Neural progenitor cell (in vitro differentiated cells): ENCODE measurements around the gene JAG2. TPM values are rescaled to one million over a fixed set of nuclear protein-coding genes. Genes with fewer than 3 reads are reported as not detected.
A peak's percentile ranks its signal among the peaks of the same experiment; 100 is the strongest.

Experiments used
- DNase-seq: peaks from one replicate; pipeline ENCODE4 v3.0.0-alpha.2; 2016; ENCODE audit warnings: low spot score
- H2AFZ ChIP-seq: fragments of 200-600 bp; sonication (generic); replicated peaks from 2 replicates; pipeline ENCODE4 v1.6.1; 2016; ENCODE audit warnings: antibody characterized with exemption
- H3F3A ChIP-seq: fragments of 200-600 bp; sonication (generic); 2 replicates; pipeline ENCODE4 v1.6.1; 2016; ENCODE audit warnings: antibody characterized with exemption, low read depth
- H3K27ac ChIP-seq: fragments of 200-600 bp; sonication (generic); 2 replicates; pipeline ENCODE4 v1.5.1; 2016; ENCODE audit warnings: mild to moderate bottlenecking
- H3K27me3 ChIP-seq: fragments of 200-600 bp; sonication (generic); 2 replicates; pipeline ENCODE4 v1.6.1; 2016; ENCODE audit warnings: mild to moderate bottlenecking, moderate library complexity
- H3K36me3 ChIP-seq: fragments of 200-600 bp; sonication (generic); 2 replicates; pipeline ENCODE4 v1.5.1; 2016
- H3K4me1 ChIP-seq: fragments of 200-600 bp; sonication (generic); 2 replicates; pipeline ENCODE4 v1.6.1; 2016; ENCODE audit warnings: mixed run types
- H3K4me2 ChIP-seq: fragments of 200-600 bp; sonication (generic); 2 replicates; pipeline ENCODE4 v1.6.1; 2016
- H3K4me3 ChIP-seq: fragments of 200-600 bp; sonication (generic); 2 replicates; pipeline ENCODE4 v1.5.1; 2016
- H3K79me2 ChIP-seq: fragments of 200-600 bp; sonication (generic); 2 replicates; pipeline ENCODE4 v1.6.1; 2016; ENCODE audit warnings: low read depth
- H3K9ac ChIP-seq: fragments of 200-600 bp; sonication (generic); 2 replicates; pipeline ENCODE4 v1.6.1; 2016
- H3K9me3 ChIP-seq: fragments of 200-600 bp; sonication (generic); 2 replicates; pipeline ENCODE4 v1.5.1; 2016; ENCODE audit warnings: low read depth
- H4K20me1 ChIP-seq: fragments of 200-600 bp; sonication (generic); 2 replicates; pipeline ENCODE4 v1.6.1; 2016; ENCODE audit warnings: low read depth
- H3K27ac Mint-ChIP-seq: 3 replicates; pipeline ENCODE4 v1.8.0; 2021; ENCODE audit warnings: mixed read lengths
- H3K27me3 Mint-ChIP-seq: 2 replicates; pipeline ENCODE4 v1.8.0; 2022; ENCODE audit warnings: low read depth, mild to moderate bottlenecking, inconsistent platforms, moderate library complexity, mixed read lengths; ENCODE audit not compliant: insufficient read depth
- H3K36me3 Mint-ChIP-seq: 3 replicates; pipeline ENCODE4 v1.8.0; 2021; ENCODE audit warnings: mixed read lengths
- H3K4me1 Mint-ChIP-seq: 3 replicates; pipeline ENCODE4 v1.8.0; 2021; ENCODE audit warnings: mixed read lengths
- H3K4me3 Mint-ChIP-seq: 3 replicates; pipeline ENCODE4 v1.8.0; 2021; ENCODE audit warnings: mild to moderate bottlenecking, moderate library complexity, mixed read lengths
- H3K9me3 Mint-ChIP-seq: 3 replicates; pipeline ENCODE4 v1.8.0; 2020; ENCODE audit warnings: mixed read lengths
- EZH2 ChIP-seq: fragments of 200-600 bp; sonication (generic); IDR thresholded peaks from 2 replicates; pipeline ENCODE4 v1.6.1; 2017; ENCODE audit warnings: antibody characterized with exemption, mild to moderate bottlenecking, moderate library complexity
- EZH2phosphoT487 ChIP-seq: fragments of 200-600 bp; sonication (generic); IDR thresholded peaks from 2 replicates; pipeline ENCODE4 v1.6.1; 2017; ENCODE audit warnings: antibody characterized with exemption
- total RNA-seq: library from RNA; depleted of rRNA; stranded (reverse); fragments of >200 nt; gene quantifications from 2 replicates; pipeline ENCODE4 v1.2.3, GENCODE V29; 2015; ENCODE audit warnings: low replicate concordance
- TF ChIP-seq, protein P1 (sequence below): fragments of 200-600 bp; sonication (generic); IDR thresholded peaks from 2 replicates; pipeline ENCODE4 v1.5.1; 2017; ENCODE audit warnings: antibody characterized with exemption, mild to moderate bottlenecking

Gene JAG2
- total RNA-seq, 1 donor from 2014 or later, result 2.1 TPM

DNA sequence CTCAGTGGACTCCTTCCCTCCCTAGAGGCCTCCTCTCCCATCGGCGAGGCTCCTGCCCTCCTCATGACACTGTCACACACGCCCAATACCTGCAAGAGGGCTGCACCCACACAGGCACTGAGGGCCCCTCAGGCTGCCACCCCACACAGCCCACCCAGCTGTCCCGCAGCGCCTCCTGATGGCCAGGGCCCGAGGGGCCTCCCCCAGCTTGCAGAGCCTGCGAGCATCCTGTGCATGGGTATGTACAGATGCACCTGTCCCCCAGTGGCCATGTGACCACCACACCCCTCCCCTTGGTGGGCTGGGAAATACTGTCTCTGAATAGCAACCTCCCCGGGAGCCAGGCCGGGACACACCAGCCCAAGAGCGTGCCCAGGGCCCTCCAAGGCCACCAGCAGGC lies 31.5 kb upstream of the JAG2 start:
- Mint-ChIP-seq H3K27ac (no peak overlapping the region), H3K4me1 (peaks cover 17% of the 10 kb centered on the region)
- DNase-seq, result no peak

DNA sequence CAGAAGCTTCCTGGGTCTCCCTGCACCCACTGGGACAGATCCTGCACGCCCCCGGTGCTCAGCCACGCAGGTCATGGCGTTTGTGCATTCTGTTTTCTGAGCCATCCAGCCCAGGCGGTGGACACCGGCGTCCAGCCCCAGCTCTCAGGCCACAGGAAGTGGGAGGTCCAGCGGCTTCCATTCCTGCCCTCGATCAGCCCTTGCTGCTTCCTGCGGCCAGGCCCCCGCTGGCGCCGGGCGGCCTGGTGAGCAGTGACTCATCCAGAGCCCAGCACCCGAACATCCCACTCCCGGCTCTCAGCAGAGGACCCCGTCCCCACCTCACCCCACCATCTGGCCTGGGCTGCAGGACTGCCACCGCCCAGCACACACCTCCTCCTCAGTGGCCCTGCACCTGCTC lies 30.5 kb upstream of the JAG2 start:
- Histone ChIP-seq H3K27me3 (peaks cover 29% of the 10 kb centered on the region), H3K4me3 (no peak overlapping the region), H3K4me2 (no peak overlapping the region), H3K4me1 (peaks cover 36% of the 10 kb centered on the region), H3K27ac (no peak overlapping the region), H3K79me2 (no peaks in the 10 kb centered on the region), H3K9ac (no peak overlapping the region), H3F3A (peaks cover 28% of the 10 kb centered on the region), H4K20me1 (no peaks in the 10 kb centered on the region), H3K36me3 (no peaks in the 10 kb centered on the region), H2AFZ (no peak overlapping the region), H3K9me3 (no peaks in the 10 kb centered on the region)
- H3K27me3 Mint-ChIP-seq, result peaks cover 17% of the 10 kb centered on the region
- H3K9me3 Mint-ChIP-seq, result no peaks in the 10 kb centered on the region
- TF ChIP-seq EZH2phosphoT487 (no peak), EZH2 (no peak)
- TF ChIP-seq, protein P1, sequence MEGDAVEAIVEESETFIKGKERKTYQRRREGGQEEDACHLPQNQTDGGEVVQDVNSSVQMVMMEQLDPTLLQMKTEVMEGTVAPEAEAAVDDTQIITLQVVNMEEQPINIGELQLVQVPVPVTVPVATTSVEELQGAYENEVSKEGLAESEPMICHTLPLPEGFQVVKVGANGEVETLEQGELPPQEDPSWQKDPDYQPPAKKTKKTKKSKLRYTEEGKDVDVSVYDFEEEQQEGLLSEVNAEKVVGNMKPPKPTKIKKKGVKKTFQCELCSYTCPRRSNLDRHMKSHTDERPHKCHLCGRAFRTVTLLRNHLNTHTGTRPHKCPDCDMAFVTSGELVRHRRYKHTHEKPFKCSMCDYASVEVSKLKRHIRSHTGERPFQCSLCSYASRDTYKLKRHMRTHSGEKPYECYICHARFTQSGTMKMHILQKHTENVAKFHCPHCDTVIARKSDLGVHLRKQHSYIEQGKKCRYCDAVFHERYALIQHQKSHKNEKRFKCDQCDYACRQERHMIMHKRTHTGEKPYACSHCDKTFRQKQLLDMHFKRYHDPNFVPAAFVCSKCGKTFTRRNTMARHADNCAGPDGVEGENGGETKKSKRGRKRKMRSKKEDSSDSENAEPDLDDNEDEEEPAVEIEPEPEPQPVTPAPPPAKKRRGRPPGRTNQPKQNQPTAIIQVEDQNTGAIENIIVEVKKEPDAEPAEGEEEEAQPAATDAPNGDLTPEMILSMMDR, result no peak
- H3K4me1 Mint-ChIP-seq, result peaks cover 20% of the 10 kb centered on the region
- no peak overlapping the region for H3K27ac Mint-ChIP-seq
- H3K4me3 Mint-ChIP-seq, result no peak overlapping the region
- DNase-seq, result no peak
- H3K36me3 Mint-ChIP-seq, result no peaks in the 10 kb centered on the region

More for the DNA sequence above, 31.5 kb upstream of the JAG2 start:
- Histone ChIP-seq H3K9ac (no peak overlapping the region), H4K20me1 (no peaks in the 10 kb centered on the region), H3K27me3 (peaks cover 19% of the 10 kb centered on the region), H3K36me3 (no peaks in the 10 kb centered on the region), H3K9me3 (no peaks in the 10 kb centered on the region), H3K79me2 (no peaks in the 10 kb centered on the region), H3F3A (peaks cover 28% of the 10 kb centered on the region), H3K4me2 (no peak overlapping the region), H3K4me1 (peaks cover 36% of the 10 kb centered on the region), H3K27ac (no peak overlapping the region), H2AFZ (no peak overlapping the region), H3K4me3 (no peak overlapping the region)
- H3K27me3 Mint-ChIP-seq, result peaks cover 17% of the 10 kb centered on the region
- H3K36me3 Mint-ChIP-seq, result no peaks in the 10 kb centered on the region
- TF ChIP-seq, protein P1, result peak; percentile 20
- TF ChIP-seq EZH2, result no peak
- H3K9me3 Mint-ChIP-seq, result no peaks in the 10 kb centered on the region
- H3K4me3 Mint-ChIP-seq, result peak overlapping the region; percentile 18

DNA sequence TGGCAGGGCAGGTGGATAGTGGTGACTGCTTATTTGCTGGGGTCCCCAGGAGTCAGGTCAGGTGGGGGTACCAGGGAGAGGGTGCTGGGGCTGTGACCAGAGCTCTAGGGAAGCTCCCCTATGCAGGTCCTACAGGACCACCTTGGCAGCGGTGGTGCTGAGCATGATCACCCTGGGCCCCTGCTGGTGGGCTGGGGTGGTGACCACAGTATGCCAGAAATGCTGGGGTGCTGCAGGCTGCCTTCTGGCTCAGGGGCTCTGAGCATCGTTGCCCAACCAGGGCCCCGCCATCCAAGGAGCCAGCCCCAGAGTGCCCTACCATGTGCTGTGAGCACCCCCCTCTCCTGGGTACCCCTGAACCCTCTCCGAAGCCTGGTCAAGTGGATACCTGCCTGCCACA lies 30.0 kb upstream of the JAG2 start:
- no peaks in the 10 kb centered on the region for H4K20me1 ChIP-seq
- no peak overlapping the region for H3K4me2 ChIP-seq
- no peaks in the 10 kb centered on the region for H3K79me2 ChIP-seq
- H3K4me3 Mint-ChIP-seq, result no peak overlapping the region
- H3K9me3 ChIP-seq, result no peaks in the 10 kb centered on the region
- no peak overlapping the region for H3K4me3 ChIP-seq
- H3K4me1 Mint-ChIP-seq, result peaks cover 20% of the 10 kb centered on the region
- no peak overlapping the region for H3K27ac ChIP-seq
- H3K36me3 ChIP-seq, result no peaks in the 10 kb centered on the region
- no peak overlapping the region for H3K27ac Mint-ChIP-seq
- H2AFZ ChIP-seq, result no peak overlapping the region
- peaks cover 17% of the 10 kb centered on the region for H3K27me3 Mint-ChIP-seq
- H3K9me3 Mint-ChIP-seq, result no peaks in the 10 kb centered on the region
- H3K27me3 ChIP-seq, result peaks cover 34% of the 10 kb centered on the region
- H3K36me3 Mint-ChIP-seq, result no peaks in the 10 kb centered on the region
- peaks cover 35% of the 10 kb centered on the region for H3K4me1 ChIP-seq
- TF ChIP-seq, protein P1, result peak; percentile 15
- no peak for TF ChIP-seq EZH2
- TF ChIP-seq EZH2phosphoT487, result no peak
- H3K9ac ChIP-seq, result no peak overlapping the region
- DNase-seq, result no peak
- peaks cover 28% of the 10 kb centered on the region for H3F3A ChIP-seq

DNA sequence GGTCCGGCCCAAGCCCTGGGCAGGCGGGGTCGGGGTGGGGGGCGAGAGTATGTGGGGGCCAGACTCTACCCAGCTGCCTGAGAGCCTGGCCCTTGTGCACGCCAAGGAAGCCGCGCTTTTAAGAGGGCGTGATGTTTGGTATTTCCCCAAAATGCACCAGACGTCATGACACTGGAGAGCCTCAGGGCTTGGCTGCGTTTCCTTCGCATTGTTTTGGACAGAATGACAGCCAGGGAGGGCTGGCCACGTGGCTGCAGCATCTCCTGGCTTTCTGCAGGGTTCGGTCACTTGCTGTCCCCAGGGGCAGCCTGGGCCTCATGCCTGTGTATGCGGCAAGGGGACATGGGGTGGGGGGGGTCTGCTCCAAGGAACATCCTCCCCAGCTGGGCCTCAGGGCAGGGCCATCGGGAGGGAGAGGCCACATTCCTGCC lies 28.6 kb upstream of the JAG2 start:
- Histone ChIP-seq H3K79me2 (no peaks in the 10 kb centered on the region), H3K27ac (no peak overlapping the region), H3K4me2 (peak overlapping the region; percentile 82), H3K9ac (no peak overlapping the region), H3K4me1 (peaks cover 30% of the 10 kb centered on the region), H3K27me3 (peaks cover 38% of the 10 kb centered on the region), H3K9me3 (no peaks in the 10 kb centered on the region), H4K20me1 (no peaks in the 10 kb centered on the region), H3K36me3 (no peaks in the 10 kb centered on the region), H3F3A (peaks cover 28% of the 10 kb centered on the region), H2AFZ (no peak overlapping the region), H3K4me3 (peak overlapping the region; percentile 46)
- Mint-ChIP-seq H3K27me3 (peaks cover 19% of the 10 kb centered on the region), H3K9me3 (no peaks in the 10 kb centered on the region), H3K4me3 (no peak overlapping the region), H3K4me1 (peaks cover 20% of the 10 kb centered on the region), H3K36me3 (no peaks in the 10 kb centered on the region), H3K27ac (no peak overlapping the region)
- TF ChIP-seq EZH2phosphoT487 (no peak), EZH2 (no peak)
- TF ChIP-seq, protein P1, result no peak
- peak; percentile 73 for DNase-seq
